ENCODE results near the gene PTPRK.

PTPRK gene

DNA sequence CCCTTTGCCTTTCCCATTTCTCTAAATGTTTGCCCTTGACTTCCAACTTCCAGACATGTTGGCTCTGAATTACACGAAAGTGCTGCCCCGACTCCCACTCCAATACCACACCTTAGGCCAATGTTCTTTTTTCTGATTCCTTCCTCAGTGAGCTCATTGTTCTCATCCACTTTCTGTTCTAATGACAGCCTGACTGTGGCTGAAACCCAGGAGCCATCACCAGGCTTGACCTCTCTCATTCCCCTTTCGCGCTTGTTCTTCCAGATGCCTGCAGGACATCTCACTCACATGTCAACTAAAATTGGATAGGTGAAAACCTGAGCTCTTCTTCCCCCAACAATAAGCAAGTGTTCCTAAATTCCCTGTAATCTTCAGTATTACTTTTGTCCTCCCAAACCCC, 40.4 kb downstream of the PTPRK start:
- H4K20me1 ChIP-seq (ENCODE audit: insufficient read depth, low read length): no peaks in the 10 kb centered on the region
- no peaks in the 10 kb centered on the region for H3K79me2 ChIP-seq (ENCODE audit: insufficient read depth, low read length)
- no peaks in the 10 kb centered on the region for H3K27me3 ChIP-seq (ENCODE audit: insufficient read depth, low read length)
- no peaks in the 10 kb centered on the region for H3K9me2 ChIP-seq (ENCODE audit: low read depth, low read length)
- H3F3A ChIP-seq (ENCODE audit: insufficient read depth, low read length): no peaks in the 10 kb centered on the region
- no peak overlapping the region for H2AFZ ChIP-seq (ENCODE audit: low read length)
- no peak overlapping the region for H3K27ac ChIP-seq (ENCODE audit: low read depth, low read length, poor library complexity, severe bottlenecking)
- TF ChIP-seq, protein P1, sequence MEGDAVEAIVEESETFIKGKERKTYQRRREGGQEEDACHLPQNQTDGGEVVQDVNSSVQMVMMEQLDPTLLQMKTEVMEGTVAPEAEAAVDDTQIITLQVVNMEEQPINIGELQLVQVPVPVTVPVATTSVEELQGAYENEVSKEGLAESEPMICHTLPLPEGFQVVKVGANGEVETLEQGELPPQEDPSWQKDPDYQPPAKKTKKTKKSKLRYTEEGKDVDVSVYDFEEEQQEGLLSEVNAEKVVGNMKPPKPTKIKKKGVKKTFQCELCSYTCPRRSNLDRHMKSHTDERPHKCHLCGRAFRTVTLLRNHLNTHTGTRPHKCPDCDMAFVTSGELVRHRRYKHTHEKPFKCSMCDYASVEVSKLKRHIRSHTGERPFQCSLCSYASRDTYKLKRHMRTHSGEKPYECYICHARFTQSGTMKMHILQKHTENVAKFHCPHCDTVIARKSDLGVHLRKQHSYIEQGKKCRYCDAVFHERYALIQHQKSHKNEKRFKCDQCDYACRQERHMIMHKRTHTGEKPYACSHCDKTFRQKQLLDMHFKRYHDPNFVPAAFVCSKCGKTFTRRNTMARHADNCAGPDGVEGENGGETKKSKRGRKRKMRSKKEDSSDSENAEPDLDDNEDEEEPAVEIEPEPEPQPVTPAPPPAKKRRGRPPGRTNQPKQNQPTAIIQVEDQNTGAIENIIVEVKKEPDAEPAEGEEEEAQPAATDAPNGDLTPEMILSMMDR (IDR thresholded peaks at IDR 0.05; ENCODE audit: low read length): no peak
- TF ChIP-seq EZH2 (IDR thresholded peaks at IDR 0.05; ENCODE audit: borderline replicate concordance, low read length): no peak
- H3K4me3 ChIP-seq (ENCODE audit: low read depth, low read length, poor library complexity, severe bottlenecking): no peak overlapping the region
- no peak overlapping the region for H3K9ac ChIP-seq (ENCODE audit: low read length)
- H3K4me2 ChIP-seq (ENCODE audit: low read length): no peak overlapping the region
- H3K4me1 ChIP-seq (ENCODE audit: insufficient read depth, low read length, severe bottlenecking): no peaks in the 10 kb centered on the region
- H3K9me3 ChIP-seq (ENCODE audit: low read length): no peaks in the 10 kb centered on the region
- H3K36me3 ChIP-seq (ENCODE audit: insufficient read depth, low read length): no peaks in the 10 kb centered on the region

DNA sequence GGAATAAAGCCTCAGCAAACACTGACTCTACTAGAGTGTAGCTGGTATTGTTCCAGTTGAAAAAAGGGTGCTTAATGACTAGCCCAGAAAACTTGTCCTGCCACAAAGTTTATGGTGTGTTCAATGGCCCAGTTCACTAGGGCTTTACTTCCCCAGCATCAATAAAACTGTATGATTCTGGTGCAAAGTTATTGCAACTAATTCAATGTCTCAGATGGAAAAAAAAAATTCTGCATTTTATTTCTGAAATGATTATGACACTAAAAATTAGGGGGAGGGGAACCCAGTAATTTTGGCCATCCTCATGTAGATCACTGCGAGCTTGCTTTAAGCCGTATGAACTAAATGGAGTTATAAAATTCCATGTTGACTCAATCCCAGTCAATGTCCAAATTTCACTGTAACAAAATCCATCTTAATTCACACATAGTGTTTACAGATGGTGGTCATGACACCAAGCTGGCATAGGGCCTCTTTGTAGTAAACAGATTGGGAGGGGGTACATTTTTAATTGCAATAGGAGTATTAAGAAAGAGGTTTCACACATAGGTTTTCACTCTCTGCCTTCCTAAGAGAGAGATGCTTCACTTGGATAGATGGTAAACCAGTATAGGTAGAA, 41.2 kb downstream of the PTPRK start:
- Histone ChIP-seq H3K4me2 (ENCODE audit: low read length) (no peak overlapping the region), H2AFZ (ENCODE audit: low read length) (no peak overlapping the region), H3F3A (ENCODE audit: insufficient read depth, low read length) (no peaks in the 10 kb centered on the region), H3K36me3 (ENCODE audit: insufficient read depth, low read length) (no peaks in the 10 kb centered on the region), H3K27ac (ENCODE audit: low read depth, low read length, poor library complexity, severe bottlenecking) (no peak overlapping the region), H4K20me1 (ENCODE audit: insufficient read depth, low read length) (no peaks in the 10 kb centered on the region), H3K9me2 (ENCODE audit: low read depth, low read length) (no peaks in the 10 kb centered on the region), H3K79me2 (ENCODE audit: insufficient read depth, low read length) (no peaks in the 10 kb centered on the region), H3K4me1 (ENCODE audit: insufficient read depth, low read length, severe bottlenecking) (no peaks in the 10 kb centered on the region), H3K9me3 (ENCODE audit: low read length) (no peaks in the 10 kb centered on the region), H3K4me3 (ENCODE audit: low read depth, low read length, poor library complexity, severe bottlenecking) (no peak overlapping the region), H3K27me3 (ENCODE audit: insufficient read depth, low read length) (no peaks in the 10 kb centered on the region), H3K9ac (ENCODE audit: low read length) (no peak overlapping the region)
- no peak for TF ChIP-seq EZH2 (IDR thresholded peaks at IDR 0.05; ENCODE audit: borderline replicate concordance, low read length)
- TF ChIP-seq, protein P1 (IDR thresholded peaks at IDR 0.05; ENCODE audit: low read length): no peak

DNA sequence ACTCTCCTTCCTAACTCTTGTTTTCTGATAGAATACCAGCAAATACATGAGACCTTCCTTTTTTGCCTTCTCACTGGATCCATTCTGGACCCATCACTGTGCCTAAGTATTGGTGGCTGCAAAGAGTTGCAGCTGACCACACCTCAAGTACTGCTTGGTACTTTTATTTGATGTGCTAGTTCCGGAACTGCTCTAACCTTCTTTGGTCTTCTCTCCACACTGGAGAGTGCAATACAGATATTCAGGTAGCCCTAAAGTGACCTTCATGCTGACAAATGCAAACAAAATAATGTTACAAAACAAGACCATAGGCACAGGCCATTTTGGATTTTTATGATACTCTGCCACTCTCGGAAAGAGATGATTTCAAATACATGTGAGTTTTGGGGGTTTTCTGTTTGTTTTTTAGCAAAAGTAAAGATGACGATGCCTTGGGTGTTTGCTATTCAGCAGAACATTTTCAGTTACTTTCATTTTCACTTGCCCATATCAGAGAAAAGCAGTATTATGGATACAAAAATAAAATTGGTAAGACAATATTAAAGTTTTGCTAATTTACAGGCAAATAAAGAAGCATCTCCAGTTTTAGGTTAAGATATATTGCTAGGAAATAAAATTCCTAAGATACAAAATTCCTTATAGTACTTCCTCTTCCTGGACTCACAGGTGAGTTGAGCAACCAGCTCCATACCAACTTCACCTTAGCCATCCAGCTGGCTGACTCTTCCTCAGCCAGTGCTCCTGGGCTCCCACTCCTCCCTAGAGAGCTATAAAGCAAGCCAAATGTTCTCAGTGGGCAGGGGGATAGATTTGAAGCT, 42.0 kb downstream of the PTPRK start:
- Histone ChIP-seq H3K27ac (ENCODE audit: low read depth, low read length, poor library complexity, severe bottlenecking) (no peak overlapping the region), H3K4me2 (ENCODE audit: low read length) (no peak overlapping the region)
- TF ChIP-seq EZH2 (IDR thresholded peaks at IDR 0.05; ENCODE audit: borderline replicate concordance, low read length): no peak
- TF ChIP-seq, protein P1 (IDR thresholded peaks at IDR 0.05; ENCODE audit: low read length): no peak

More for the DNA sequence above, 42.0 kb downstream of the PTPRK start:
- Histone ChIP-seq H3K27me3 (ENCODE audit: insufficient read depth, low read length) (no peaks in the 10 kb centered on the region), H3K4me1 (ENCODE audit: insufficient read depth, low read length, severe bottlenecking) (no peaks in the 10 kb centered on the region), H3K9me2 (ENCODE audit: low read depth, low read length) (no peaks in the 10 kb centered on the region), H3F3A (ENCODE audit: insufficient read depth, low read length) (no peaks in the 10 kb centered on the region), H3K36me3 (ENCODE audit: insufficient read depth, low read length) (no peaks in the 10 kb centered on the region), H2AFZ (ENCODE audit: low read length) (no peak overlapping the region), H4K20me1 (ENCODE audit: insufficient read depth, low read length) (no peaks in the 10 kb centered on the region), H3K79me2 (ENCODE audit: insufficient read depth, low read length) (no peaks in the 10 kb centered on the region), H3K9me3 (ENCODE audit: low read length) (no peaks in the 10 kb centered on the region), H3K9ac (ENCODE audit: low read length) (no peak overlapping the region), H3K4me3 (ENCODE audit: low read depth, low read length, poor library complexity, severe bottlenecking) (no peak overlapping the region)
